HEK293 (cell line): ENCODE results near the gene SETD7.

Source experiments
- CTCF ChIA-PET: fragments of 350-600 bp; formaldehyde crosslinking; extraction: SDS; loops from one replicate; lab custom pipeline; 2021; ENCODE audit warnings: antibody characterized with exemption; lab: Yijun Ruan, JAX
- POLR2A ChIA-PET: fragments of 300-600 bp; formaldehyde crosslinking; extraction: SDS; loops from one replicate; lab custom pipeline; 2020; ENCODE audit warnings: antibody characterized with exemption, inconsistent platforms; lab: Yijun Ruan, JAX
- H3K27ac ChIP-seq: fragments of 200-500 bp; sonication (Bioruptor generic); 2 replicates; pipeline ENCODE4 v1.5.1; 2014; ENCODE audit warnings: low read depth, low read length, control low read depth, inconsistent platforms; ENCODE audit errors: extremely low read depth
- H3K36me3 ChIP-seq, 2 experiments: fragments of 200-500 bp in 1 of 2; sonication (Bioruptor generic) in 1 of 2; 1 replicate in 1 of 2; 2 replicates in 1 of 2; pipeline ENCODE4 v1.5.1; 2014 to 2017; ENCODE audit warnings: inconsistent platforms in 2 of 2, low read length in 2 of 2; ENCODE audit not compliant: control insufficient read depth in 2 of 2, insufficient read depth in 1 of 2
- H3K4me1 ChIP-seq: fragments of 200-500 bp; sonication (Bioruptor generic); 2 replicates; pipeline ENCODE4 v1.5.1; 2014; ENCODE audit warnings: mild to moderate bottlenecking, low read length, inconsistent platforms; ENCODE audit not compliant: control insufficient read depth, insufficient read depth
- H3K4me3 ChIP-seq: 2 replicates; pipeline ENCODE4 v1.5.1; 2011; ENCODE audit warnings: low read depth, mild to moderate bottlenecking, control low read depth, low read length, moderate library complexity
- H3K9me3 ChIP-seq: fragments of 200-500 bp; sonication (Bioruptor generic); 2 replicates; pipeline ENCODE4 v1.5.1; 2014; ENCODE audit warnings: low read depth, low read length, inconsistent platforms; ENCODE audit not compliant: control insufficient read depth, insufficient read depth
- OVOL3 ChIP-seq: fragments of 450-650 bp; formaldehyde crosslinking; IDR thresholded peaks from 2 replicates; pipeline ENCODE4 v1.5.1; 2016; ENCODE audit warnings: missing biosample characterization, missing genetic modification characterization
- RBAK ChIP-seq: fragments of 450-650 bp; formaldehyde crosslinking; IDR thresholded peaks from 2 replicates; pipeline ENCODE4 v1.5.1; 2016; ENCODE audit warnings: missing biosample characterization, missing genetic modification characterization
- SP3 ChIP-seq: fragments of 450-650 bp; formaldehyde crosslinking; IDR thresholded peaks from 2 replicates; pipeline ENCODE4 v1.5.1; 2016; ENCODE audit warnings: missing biosample characterization, missing genetic modification characterization
- WT1 ChIP-seq: fragments of 450-650 bp; formaldehyde crosslinking; IDR thresholded peaks from 2 replicates; pipeline ENCODE4 v1.5.1; 2016; ENCODE audit warnings: missing biosample characterization, missing genetic modification characterization
- ZBTB48 ChIP-seq: fragments of 450-650 bp; formaldehyde crosslinking; IDR thresholded peaks from 2 replicates; pipeline ENCODE4 v1.5.1; 2016; ENCODE audit warnings: missing biosample characterization, missing genetic modification characterization
- ZEB2 ChIP-seq: fragments of 450-650 bp; formaldehyde crosslinking; IDR thresholded peaks from 2 replicates; pipeline ENCODE4 v1.5.1; 2016; ENCODE audit warnings: missing biosample characterization, missing genetic modification characterization
- ZIC2 ChIP-seq: fragments of 450-650 bp; formaldehyde crosslinking; IDR thresholded peaks from 2 replicates; pipeline ENCODE4 v1.5.1; 2016; ENCODE audit warnings: missing biosample characterization, missing genetic modification characterization
- ZNF132 ChIP-seq: fragments of 450-650 bp; formaldehyde crosslinking; IDR thresholded peaks from 2 replicates; pipeline ENCODE4 v1.5.1; 2017; ENCODE audit warnings: missing biosample characterization, missing genetic modification characterization, borderline replicate concordance
- ZNF174 ChIP-seq: fragments of 450-650 bp; formaldehyde crosslinking; IDR thresholded peaks from 2 replicates; pipeline ENCODE4 v1.5.0; 2017; ENCODE audit warnings: missing biosample characterization, mild to moderate bottlenecking, missing genetic modification characterization
- ZNF514 ChIP-seq: fragments of 450-650 bp; formaldehyde crosslinking; IDR thresholded peaks from 2 replicates; pipeline ENCODE4 v1.5.1; 2016; ENCODE audit warnings: missing biosample characterization, missing genetic modification characterization
- ZNF791 ChIP-seq: fragments of 450-650 bp; formaldehyde crosslinking; IDR thresholded peaks from 2 replicates; pipeline ENCODE4 v1.5.1; 2016; ENCODE audit warnings: missing biosample characterization, missing genetic modification characterization
- TF ChIP-seq, protein P1 (sequence below): fragments of 450-650 bp; formaldehyde crosslinking; IDR thresholded peaks from 2 replicates; pipeline ENCODE4 v1.5.1; 2016; ENCODE audit warnings: missing biosample characterization, missing genetic modification characterization, borderline replicate concordance
- TF ChIP-seq, protein P2 (sequence below): fragments of 450-650 bp; formaldehyde crosslinking; IDR thresholded peaks from 2 replicates; pipeline ENCODE4 v1.5.1; 2017; ENCODE audit warnings: missing biosample characterization, missing genetic modification characterization
- TF ChIP-seq, protein P3 (sequence below): fragments of 450-650 bp; formaldehyde crosslinking; IDR thresholded peaks from 2 replicates; pipeline ENCODE4 v1.5.1; 2016; ENCODE audit warnings: missing biosample characterization, missing genetic modification characterization, borderline replicate concordance
- TF ChIP-seq, protein P4 (sequence below): fragments of 450-650 bp; formaldehyde crosslinking; IDR thresholded peaks from 2 replicates; pipeline ENCODE4 v1.5.1; 2016; ENCODE audit warnings: missing biosample characterization, missing genetic modification characterization, low read depth
- TF ChIP-seq, protein P5 (sequence below): fragments of 450-650 bp; formaldehyde crosslinking; IDR thresholded peaks from 2 replicates; pipeline ENCODE4 v1.5.1; 2016; ENCODE audit warnings: missing biosample characterization, missing genetic modification characterization
- TF ChIP-seq, protein P6 (sequence below): fragments of 450-650 bp; formaldehyde crosslinking; IDR thresholded peaks from 2 replicates; pipeline ENCODE4 v1.5.1; 2016; ENCODE audit warnings: missing biosample characterization, missing genetic modification characterization
- TF ChIP-seq, protein P7 (sequence below): fragments of 450-650 bp; formaldehyde crosslinking; IDR thresholded peaks from 2 replicates; pipeline ENCODE4 v1.5.1; 2016; ENCODE audit warnings: missing biosample characterization, missing genetic modification characterization

Gene SETD7

DNA sequence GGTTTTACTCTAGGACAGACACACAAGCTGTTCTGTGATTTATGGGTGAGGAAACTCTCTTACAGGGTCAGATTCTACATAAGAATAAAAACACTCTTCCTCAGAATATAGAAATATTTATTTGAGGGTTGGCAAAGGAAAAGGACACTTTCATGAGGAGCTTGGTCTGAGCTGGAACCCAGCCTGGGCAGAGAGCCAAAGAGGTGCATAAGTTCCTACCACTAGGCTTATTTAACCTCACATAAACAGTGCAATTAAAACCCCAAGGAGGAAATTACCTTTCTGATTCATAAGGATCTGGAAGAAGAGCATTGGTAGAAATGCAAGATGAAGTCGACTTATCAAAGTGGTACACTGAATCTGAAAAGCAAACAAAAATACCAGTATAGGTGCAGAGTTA lies 32.9 kb downstream of the SETD7 start:
- ChIA-PET CTCF (interaction anchor here (1.2 kb wide), 1 partner anchor 8 kb away, joined by 7 read pairs; no protein-coding TSS in a partner anchor), POLR2A (no interaction called here)
- TF ChIP-seq, protein P1, sequence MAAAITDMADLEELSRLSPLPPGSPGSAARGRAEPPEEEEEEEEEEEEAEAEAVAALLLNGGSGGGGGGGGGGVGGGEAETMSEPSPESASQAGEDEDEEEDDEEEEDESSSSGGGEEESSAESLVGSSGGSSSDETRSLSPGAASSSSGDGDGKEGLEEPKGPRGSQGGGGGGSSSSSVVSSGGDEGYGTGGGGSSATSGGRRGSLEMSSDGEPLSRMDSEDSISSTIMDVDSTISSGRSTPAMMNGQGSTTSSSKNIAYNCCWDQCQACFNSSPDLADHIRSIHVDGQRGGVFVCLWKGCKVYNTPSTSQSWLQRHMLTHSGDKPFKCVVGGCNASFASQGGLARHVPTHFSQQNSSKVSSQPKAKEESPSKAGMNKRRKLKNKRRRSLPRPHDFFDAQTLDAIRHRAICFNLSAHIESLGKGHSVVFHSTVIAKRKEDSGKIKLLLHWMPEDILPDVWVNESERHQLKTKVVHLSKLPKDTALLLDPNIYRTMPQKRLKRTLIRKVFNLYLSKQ, result no peak
- TF ChIP-seq OVOL3 (tag by site-specific recombination) (no peak), ZIC2 (tag by site-specific recombination) (no peak)
- H3K36me3 ChIP-seq, result peaks cover 16 to 84% of the 10 kb centered on the region in 2 experiments
- no peaks in the 10 kb centered on the region for H3K4me1 ChIP-seq
- H3K9me3 ChIP-seq, result no peaks in the 10 kb centered on the region
- H3K4me3 ChIP-seq, result no peak overlapping the region
- H3K27ac ChIP-seq, result no peak overlapping the region

DNA sequence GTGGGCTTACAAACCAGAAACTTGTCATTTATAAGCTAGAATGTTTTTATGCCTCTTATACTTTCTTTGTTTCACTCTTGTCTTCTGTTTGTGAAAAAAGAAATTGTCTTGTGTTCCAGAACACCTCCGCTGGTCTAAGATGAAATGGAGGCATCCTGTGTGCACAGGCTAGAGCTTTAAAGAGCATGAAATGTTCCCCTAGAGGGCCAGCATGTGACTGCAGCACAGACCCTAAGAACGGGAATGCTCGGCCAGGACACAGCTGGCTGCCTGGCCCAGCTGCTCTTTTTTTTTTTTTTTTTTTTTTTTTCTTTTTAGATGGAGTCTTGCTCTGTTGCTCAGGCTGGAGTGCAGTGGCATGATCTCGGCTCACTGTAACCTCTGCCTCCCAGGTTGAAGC lies 33.6 kb downstream of the SETD7 start:
- no peak overlapping the region for H3K4me3 ChIP-seq
- POLR2A ChIA-PET, result no interaction called here
- H3K36me3 ChIP-seq, result peaks cover 12 to 84% of the 10 kb centered on the region in 2 experiments; a peak in 2 of 3 replicates
- H3K9me3 ChIP-seq, result no peaks in the 10 kb centered on the region
- no peak overlapping the region for H3K27ac ChIP-seq
- CTCF ChIA-PET, result interaction anchor here (1.2 kb wide), 1 partner anchor 9 kb away, joined by 7 read pairs; no protein-coding TSS in a partner anchor
- no peaks in the 10 kb centered on the region for H3K4me1 ChIP-seq
- TF ChIP-seq ZEB2 (tag by site-specific recombination) (no peak), ZNF514 (tag by site-specific recombination) (no peak), RBAK (no peak), SP3 (tag by site-specific recombination) (no peak), ZNF791 (tag by site-specific recombination) (no peak), WT1 (tag by site-specific recombination) (no peak), ZBTB48 (tag by site-specific recombination) (no peak), ZNF132 (no peak), ZIC2 (tag by site-specific recombination) (no peak), ZNF174 (tag by site-specific recombination) (no peak)
- TF ChIP-seq, protein P2, sequence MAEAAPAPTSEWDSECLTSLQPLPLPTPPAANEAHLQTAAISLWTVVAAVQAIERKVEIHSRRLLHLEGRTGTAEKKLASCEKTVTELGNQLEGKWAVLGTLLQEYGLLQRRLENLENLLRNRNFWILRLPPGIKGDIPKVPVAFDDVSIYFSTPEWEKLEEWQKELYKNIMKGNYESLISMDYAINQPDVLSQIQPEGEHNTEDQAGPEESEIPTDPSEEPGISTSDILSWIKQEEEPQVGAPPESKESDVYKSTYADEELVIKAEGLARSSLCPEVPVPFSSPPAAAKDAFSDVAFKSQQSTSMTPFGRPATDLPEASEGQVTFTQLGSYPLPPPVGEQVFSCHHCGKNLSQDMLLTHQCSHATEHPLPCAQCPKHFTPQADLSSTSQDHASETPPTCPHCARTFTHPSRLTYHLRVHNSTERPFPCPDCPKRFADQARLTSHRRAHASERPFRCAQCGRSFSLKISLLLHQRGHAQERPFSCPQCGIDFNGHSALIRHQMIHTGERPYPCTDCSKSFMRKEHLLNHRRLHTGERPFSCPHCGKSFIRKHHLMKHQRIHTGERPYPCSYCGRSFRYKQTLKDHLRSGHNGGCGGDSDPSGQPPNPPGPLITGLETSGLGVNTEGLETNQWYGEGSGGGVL (tag by site-specific recombination), result no peak
- TF ChIP-seq, protein P3, sequence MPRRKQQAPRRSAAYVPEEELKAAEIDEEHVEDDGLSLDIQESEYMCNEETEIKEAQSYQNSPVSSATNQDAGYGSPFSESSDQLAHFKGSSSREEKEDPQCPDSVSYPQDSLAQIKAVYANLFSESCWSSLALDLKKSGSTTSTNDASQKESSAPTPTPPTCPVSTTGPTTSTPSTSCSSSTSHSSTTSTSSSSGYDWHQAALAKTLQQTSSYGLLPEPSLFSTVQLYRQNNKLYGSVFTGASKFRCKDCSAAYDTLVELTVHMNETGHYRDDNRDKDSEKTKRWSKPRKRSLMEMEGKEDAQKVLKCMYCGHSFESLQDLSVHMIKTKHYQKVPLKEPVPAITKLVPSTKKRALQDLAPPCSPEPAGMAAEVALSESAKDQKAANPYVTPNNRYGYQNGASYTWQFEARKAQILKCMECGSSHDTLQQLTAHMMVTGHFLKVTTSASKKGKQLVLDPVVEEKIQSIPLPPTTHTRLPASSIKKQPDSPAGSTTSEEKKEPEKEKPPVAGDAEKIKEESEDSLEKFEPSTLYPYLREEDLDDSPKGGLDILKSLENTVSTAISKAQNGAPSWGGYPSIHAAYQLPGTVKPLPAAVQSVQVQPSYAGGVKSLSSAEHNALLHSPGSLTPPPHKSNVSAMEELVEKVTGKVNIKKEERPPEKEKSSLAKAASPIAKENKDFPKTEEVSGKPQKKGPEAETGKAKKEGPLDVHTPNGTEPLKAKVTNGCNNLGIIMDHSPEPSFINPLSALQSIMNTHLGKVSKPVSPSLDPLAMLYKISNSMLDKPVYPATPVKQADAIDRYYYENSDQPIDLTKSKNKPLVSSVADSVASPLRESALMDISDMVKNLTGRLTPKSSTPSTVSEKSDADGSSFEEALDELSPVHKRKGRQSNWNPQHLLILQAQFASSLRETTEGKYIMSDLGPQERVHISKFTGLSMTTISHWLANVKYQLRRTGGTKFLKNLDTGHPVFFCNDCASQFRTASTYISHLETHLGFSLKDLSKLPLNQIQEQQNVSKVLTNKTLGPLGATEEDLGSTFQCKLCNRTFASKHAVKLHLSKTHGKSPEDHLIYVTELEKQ (tag by site-specific recombination), result no peak
- TF ChIP-seq, protein P4, sequence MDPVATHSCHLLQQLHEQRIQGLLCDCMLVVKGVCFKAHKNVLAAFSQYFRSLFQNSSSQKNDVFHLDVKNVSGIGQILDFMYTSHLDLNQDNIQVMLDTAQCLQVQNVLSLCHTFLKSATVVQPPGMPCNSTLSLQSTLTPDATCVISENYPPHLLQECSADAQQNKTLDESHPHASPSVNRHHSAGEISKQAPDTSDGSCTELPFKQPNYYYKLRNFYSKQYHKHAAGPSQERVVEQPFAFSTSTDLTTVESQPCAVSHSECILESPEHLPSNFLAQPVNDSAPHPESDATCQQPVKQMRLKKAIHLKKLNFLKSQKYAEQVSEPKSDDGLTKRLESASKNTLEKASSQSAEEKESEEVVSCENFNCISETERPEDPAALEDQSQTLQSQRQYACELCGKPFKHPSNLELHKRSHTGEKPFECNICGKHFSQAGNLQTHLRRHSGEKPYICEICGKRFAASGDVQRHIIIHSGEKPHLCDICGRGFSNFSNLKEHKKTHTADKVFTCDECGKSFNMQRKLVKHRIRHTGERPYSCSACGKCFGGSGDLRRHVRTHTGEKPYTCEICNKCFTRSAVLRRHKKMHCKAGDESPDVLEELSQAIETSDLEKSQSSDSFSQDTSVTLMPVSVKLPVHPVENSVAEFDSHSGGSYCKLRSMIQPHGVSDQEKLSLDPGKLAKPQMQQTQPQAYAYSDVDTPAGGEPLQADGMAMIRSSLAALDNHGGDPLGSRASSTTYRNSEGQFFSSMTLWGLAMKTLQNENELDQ (tag by site-specific recombination), result no peak
- TF ChIP-seq, protein P5, sequence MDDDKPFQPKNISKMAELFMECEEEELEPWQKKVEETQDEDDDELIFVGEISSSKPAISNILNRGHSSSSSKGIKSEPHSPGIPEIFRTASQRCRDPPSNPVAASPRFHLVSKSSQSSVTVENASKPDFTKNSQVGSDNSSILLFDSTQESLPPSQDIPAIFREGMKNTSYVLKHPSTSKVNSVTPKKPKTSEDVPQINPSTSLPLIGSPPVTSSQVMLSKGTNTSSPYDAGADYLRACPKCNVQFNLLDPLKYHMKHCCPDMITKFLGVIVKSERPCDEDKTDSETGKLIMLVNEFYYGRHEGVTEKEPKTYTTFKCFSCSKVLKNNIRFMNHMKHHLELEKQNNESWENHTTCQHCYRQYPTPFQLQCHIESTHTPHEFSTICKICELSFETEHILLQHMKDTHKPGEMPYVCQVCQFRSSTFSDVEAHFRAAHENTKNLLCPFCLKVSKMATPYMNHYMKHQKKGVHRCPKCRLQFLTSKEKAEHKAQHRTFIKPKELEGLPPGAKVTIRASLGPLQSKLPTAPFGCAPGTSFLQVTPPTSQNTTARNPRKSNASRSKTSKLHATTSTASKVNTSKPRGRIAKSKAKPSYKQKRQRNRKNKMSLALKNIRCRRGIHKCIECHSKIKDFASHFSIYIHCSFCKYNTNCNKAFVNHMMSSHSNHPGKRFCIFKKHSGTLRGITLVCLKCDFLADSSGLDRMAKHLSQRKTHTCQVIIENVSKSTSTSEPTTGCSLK (tag by site-specific recombination), result no peak
- TF ChIP-seq, protein P6, sequence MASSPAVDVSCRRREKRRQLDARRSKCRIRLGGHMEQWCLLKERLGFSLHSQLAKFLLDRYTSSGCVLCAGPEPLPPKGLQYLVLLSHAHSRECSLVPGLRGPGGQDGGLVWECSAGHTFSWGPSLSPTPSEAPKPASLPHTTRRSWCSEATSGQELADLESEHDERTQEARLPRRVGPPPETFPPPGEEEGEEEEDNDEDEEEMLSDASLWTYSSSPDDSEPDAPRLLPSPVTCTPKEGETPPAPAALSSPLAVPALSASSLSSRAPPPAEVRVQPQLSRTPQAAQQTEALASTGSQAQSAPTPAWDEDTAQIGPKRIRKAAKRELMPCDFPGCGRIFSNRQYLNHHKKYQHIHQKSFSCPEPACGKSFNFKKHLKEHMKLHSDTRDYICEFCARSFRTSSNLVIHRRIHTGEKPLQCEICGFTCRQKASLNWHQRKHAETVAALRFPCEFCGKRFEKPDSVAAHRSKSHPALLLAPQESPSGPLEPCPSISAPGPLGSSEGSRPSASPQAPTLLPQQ (tag by site-specific recombination), result no peak
- TF ChIP-seq, protein P7, sequence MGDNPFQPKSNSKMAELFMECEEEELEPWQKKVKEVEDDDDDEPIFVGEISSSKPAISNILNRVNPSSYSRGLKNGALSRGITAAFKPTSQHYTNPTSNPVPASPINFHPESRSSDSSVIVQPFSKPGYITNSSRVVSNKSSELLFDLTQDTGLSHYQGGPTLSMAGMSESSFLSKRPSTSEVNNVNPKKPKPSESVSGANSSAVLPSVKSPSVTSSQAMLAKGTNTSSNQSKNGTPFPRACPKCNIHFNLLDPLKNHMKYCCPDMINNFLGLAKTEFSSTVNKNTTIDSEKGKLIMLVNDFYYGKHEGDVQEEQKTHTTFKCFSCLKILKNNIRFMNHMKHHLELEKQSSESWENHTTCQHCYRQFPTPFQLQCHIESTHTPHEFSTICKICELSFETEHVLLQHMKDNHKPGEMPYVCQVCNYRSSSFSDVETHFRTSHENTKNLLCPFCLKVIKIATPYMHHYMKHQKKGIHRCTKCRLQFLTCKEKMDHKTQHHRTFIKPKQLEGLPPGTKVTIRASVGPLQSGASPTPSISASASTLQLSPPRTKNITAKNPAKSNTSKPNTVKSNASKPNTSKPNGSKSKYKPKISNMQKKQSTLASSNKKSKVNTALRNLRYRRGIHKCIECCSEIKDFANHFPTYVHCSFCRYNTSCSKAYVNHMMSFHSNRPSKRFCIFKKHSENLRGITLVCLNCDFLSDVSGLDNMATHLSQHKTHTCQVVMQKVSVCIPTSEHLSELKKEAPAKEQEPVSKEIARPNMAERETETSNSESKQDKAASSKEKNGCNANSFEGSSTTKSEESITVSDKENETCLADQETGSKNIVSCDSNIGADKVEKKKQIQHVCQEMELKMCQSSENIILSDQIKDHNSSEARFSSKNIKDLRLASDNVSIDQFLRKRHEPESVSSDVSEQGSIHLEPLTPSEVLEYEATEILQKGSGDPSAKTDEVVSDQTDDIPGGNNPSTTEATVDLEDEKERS (tag by site-specific recombination), result no peak
